ENCODE data around the gene NRARP. TPM values are rescaled to one million over a fixed set of nuclear protein-coding genes. Genes with fewer than 3 reads are reported as not detected.

The NRARP gene
- total RNA-seq, 6 donors from 2014 or later, result 3.1 to 26.9 (median 9.5) TPM

- H3K9me3 ChIP-seq, result no peaks in the 10 kb centered on the region
- no peaks in the 10 kb centered on the region for H3K36me3 ChIP-seq
- ATAC-seq (ENCODE audit: low FRiP score in 2 of 2) (peak; percentile 49 to 50), DNase-seq (no peak)
- no peak for TF ChIP-seq CTCF (IDR thresholded peaks at IDR 0.05)
- no peak for TF ChIP-seq POLR2AphosphoS5 (IDR thresholded peaks at IDR 0.05)
- TF ChIP-seq POLR2A (IDR thresholded peaks at IDR 0.05), result no peak
- no peak for TF ChIP-seq EP300 (IDR thresholded peaks at IDR 0.05)
- H3K27ac ChIP-seq, result no peak overlapping the region
- H3K27me3 ChIP-seq, result no peaks in the 10 kb centered on the region
- H3K4me1 ChIP-seq, result peaks cover 0 to under 1% (median 0%) of the 10 kb centered on the region in 4 donors
- WGBS, 2 donors, result 60 to 76% methylated on average over 19 of the region's 19 CpGs
- H3K4me3 ChIP-seq, result no peak overlapping the region
Measured at GRCh38 chr9:137326445-137327065, 24.5 kb upstream of the NRARP start.

DNA sequence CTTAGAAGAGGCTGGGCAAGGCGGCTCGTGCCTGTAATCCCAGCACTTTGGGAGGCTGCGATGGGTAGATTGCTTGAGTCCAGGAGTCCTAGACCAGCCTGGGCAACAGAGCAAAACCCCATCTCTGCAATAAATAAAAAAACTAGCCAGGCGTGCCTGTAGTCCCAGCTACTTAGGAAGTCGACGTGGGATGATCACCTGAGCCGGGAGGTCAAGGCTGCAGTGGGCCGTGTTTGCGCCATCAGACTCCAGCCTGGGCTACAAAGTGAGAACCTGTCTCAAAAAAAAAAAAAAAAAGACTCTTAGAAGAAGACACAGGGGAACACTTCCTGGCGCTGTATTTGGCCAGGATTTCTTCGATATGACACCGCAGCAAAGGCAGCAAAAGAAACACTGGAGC is 23.7 kb upstream of the NRARP start:
- peaks cover 3 to 8% (median 4%) of the 10 kb centered on the region in 4 donors for H3K4me1 ChIP-seq
- TF ChIP-seq POLR2AphosphoS5 (IDR thresholded peaks at IDR 0.05) (no peak), POLR2A (IDR thresholded peaks at IDR 0.05) (no peak), CTCF (IDR thresholded peaks at IDR 0.05) (no peak)
- H3K27ac ChIP-seq, result no peak overlapping the region
- DNase-seq (no peak), ATAC-seq (ENCODE audit: low FRiP score in 2 of 2) (no peak)
- no peaks in the 10 kb centered on the region for H3K36me3 ChIP-seq
- WGBS, 2 donors, result 94 to 95% methylated on average over 12 of the region's 12 CpGs
- H3K4me3 ChIP-seq, result no peak overlapping the region
- H3K9me3 ChIP-seq, result no peaks in the 10 kb centered on the region
- H3K27me3 ChIP-seq, result no peaks in the 10 kb centered on the region

- ATAC-seq (ENCODE audit: low FRiP score in 2 of 2) (no peak), DNase-seq (no peak)
- Histone ChIP-seq H3K27ac (no peak overlapping the region), H3K4me3 (no peak overlapping the region), H3K36me3 (no peaks in the 10 kb centered on the region), H3K4me1 (peaks cover 10 to 14% (median 10%) of the 10 kb centered on the region in 4 donors), H3K27me3 (no peaks in the 10 kb centered on the region), H3K9me3 (no peaks in the 10 kb centered on the region)
- TF ChIP-seq POLR2A (IDR thresholded peaks at IDR 0.05), result no peak
- TF ChIP-seq POLR2AphosphoS5 (IDR thresholded peaks at IDR 0.05), result no peak
- no peak for TF ChIP-seq CTCF (IDR thresholded peaks at IDR 0.05)
- TF ChIP-seq EP300 (IDR thresholded peaks at IDR 0.05), result no peak
- 94 to 96% methylated on average over 10 of the region's 10 CpGs for WGBS, 2 donors
Measured at GRCh38 chr9:137325124-137325523, 23.1 kb upstream of the NRARP start.

- ATAC-seq (ENCODE audit: low FRiP score in 2 of 2), result no peak
- H3K27ac ChIP-seq, result no peak overlapping the region
- 95% methylated on average over 8 to 21 of the region's 37 CpGs for WGBS, 2 donors
Measured at GRCh38 chr9:137323531-137324331, 21.7 kb upstream of the NRARP start.

More at GRCh38 chr9:137323531-137324331, 21.7 kb upstream of the NRARP start:
- Histone ChIP-seq H3K27me3 (no peaks in the 10 kb centered on the region), H3K9me3 (no peaks in the 10 kb centered on the region), H3K36me3 (no peaks in the 10 kb centered on the region), H3K4me1 (peaks cover 13 to 21% (median 19%) of the 10 kb centered on the region in 4 donors), H3K4me3 (no peak overlapping the region)
- TF ChIP-seq CTCF (IDR thresholded peaks at IDR 0.05) (no peak), EP300 (IDR thresholded peaks at IDR 0.05) (no peak), POLR2A (IDR thresholded peaks at IDR 0.05) (no peak), POLR2AphosphoS5 (IDR thresholded peaks at IDR 0.05) (no peak)
- DNase-seq, result peak in 1 of 2 donors; percentile 84

Data from upper lobe of left lung (tissue), 6 donors.